Immature natural killer cell (primary cell): ENCODE data around the gene MPPED1. TPM values are rescaled to one million over a fixed set of nuclear protein-coding genes. Genes with fewer than 3 reads are reported as not detected.
A peak's percentile ranks its signal among the peaks of the same experiment; 100 is the strongest.

ENCODE experiments used
- DNase-seq, 3 donors: peaks; one replicate each; pipeline ENCODE4 v3.0.0; 2022; ENCODE audit warnings: mixed read lengths in 1 of 3
- H3K27ac Mint-ChIP-seq, 6 donors: one replicate each; pipeline ENCODE4 v1.8.0; 2020; ENCODE audit warnings: mixed read lengths in 6 of 6, mild to moderate bottlenecking in 5 of 6, inconsistent platforms in 4 of 6, moderate library complexity in 3 of 6
- H3K27me3 Mint-ChIP-seq, 3 donors: one replicate each; pipeline ENCODE4 v1.8.0; 2020 to 2021; ENCODE audit warnings: low read depth in 3 of 3, mild to moderate bottlenecking in 3 of 3, mixed read lengths in 3 of 3, moderate library complexity in 3 of 3, inconsistent platforms in 1 of 3
- H3K36me3 Mint-ChIP-seq, 3 donors: one replicate each; pipeline ENCODE4 v1.8.0; 2020; ENCODE audit warnings: mixed read lengths in 3 of 3, inconsistent platforms in 2 of 3, mild to moderate bottlenecking in 2 of 3
- H3K4me1 Mint-ChIP-seq, 2 donors: one replicate each; pipeline ENCODE4 v1.8.0; 2020; ENCODE audit warnings: inconsistent platforms in 2 of 2, mild to moderate bottlenecking in 2 of 2, mixed read lengths in 2 of 2, moderate library complexity in 1 of 2
- H3K4me3 Mint-ChIP-seq, 5 donors: one replicate each; pipeline ENCODE4 v1.8.0; 2020; ENCODE audit warnings: mild to moderate bottlenecking in 5 of 5, mixed read lengths in 5 of 5, inconsistent platforms in 3 of 5, moderate library complexity in 3 of 5
- H3K9me3 Mint-ChIP-seq, 6 donors: one replicate each; pipeline ENCODE4 v1.8.0; 2020; ENCODE audit warnings: mild to moderate bottlenecking in 6 of 6, mixed read lengths in 6 of 6, inconsistent platforms in 4 of 6, moderate library complexity in 3 of 6
- polyA plus RNA-seq, 3 donors: library from polyadenylated mRNA; unstranded; fragments of 300-500 nt; fragmentation: Illumina TruSeq; gene quantifications; one replicate each; pipeline ENCODE4 v1.2.3, GENCODE V29; 2021

Gene MPPED1, protein sequence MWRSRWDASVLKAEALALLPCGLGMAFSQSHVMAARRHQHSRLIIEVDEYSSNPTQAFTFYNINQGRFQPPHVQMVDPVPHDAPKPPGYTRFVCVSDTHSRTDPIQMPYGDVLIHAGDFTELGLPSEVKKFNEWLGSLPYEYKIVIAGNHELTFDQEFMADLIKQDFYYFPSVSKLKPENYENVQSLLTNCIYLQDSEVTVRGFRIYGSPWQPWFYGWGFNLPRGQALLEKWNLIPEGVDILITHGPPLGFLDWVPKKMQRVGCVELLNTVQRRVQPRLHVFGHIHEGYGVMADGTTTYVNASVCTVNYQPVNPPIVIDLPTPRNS
- polyA plus RNA-seq, result not detected

DNA sequence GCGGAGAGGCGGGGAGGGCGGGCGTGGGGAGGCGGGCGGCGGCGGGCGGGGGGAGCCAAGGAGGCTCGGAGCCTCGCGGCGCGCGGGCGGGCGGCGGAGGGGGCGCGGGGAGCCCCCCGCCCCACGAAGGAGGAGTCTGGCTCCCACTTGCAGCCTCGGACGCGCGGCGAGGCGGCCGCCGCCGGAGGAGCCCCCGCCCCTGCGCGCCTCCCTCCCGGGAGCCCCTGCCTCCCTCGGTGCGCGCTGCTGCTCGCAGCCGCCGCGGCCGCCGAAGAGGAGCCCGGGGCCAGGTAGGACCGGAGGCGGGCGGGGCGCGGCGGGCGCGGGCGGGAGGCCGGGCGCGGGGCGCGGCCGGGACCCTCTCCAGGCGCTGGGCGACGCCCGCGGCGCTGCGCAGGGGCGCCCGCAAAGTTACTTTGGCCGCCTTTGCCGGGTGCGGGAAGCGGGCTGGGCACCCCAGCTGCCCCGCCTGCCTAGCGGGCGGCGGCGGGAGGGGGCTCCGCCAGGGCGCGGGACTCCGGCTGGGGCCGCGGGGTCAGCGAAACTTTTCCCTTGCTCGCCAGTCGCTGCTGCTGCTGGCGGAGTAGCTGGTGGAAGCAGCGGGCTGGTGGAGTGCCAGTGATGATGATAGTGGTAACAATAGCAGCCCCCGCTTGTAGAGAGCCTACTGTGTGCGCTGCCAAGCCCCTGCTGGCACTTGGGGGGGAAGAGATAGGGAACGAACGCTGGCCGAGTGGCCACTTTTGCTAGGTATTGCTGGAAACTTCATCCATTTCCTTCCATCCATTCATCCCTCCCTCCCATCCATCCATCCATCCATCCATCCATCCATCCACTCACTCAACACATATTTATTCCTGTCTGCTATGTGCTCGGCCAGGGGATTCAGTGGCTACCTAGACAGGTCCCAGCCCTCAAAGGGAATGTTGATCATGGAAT is at the start of gene MPPED1:
MPPED1 (plus strand) TSS at position 146 of the 939 bp plus-strand sequence. CDS start 12,972 bp downstream, outside the sequence.
- Mint-ChIP-seq H3K9me3 (no peaks in the 10 kb centered on the region), H3K4me1 (no peaks in the 10 kb centered on the region), H3K4me3 (no peak within 1 kb of the TSS), H3K36me3 (no peaks in the 10 kb centered on the region), H3K27ac (no peak within 1 kb of the TSS), H3K27me3 (peaks cover 13 to 28% (median 22%) of the 10 kb centered on the region in 3 donors)
- no peak for DNase-seq

DNA sequence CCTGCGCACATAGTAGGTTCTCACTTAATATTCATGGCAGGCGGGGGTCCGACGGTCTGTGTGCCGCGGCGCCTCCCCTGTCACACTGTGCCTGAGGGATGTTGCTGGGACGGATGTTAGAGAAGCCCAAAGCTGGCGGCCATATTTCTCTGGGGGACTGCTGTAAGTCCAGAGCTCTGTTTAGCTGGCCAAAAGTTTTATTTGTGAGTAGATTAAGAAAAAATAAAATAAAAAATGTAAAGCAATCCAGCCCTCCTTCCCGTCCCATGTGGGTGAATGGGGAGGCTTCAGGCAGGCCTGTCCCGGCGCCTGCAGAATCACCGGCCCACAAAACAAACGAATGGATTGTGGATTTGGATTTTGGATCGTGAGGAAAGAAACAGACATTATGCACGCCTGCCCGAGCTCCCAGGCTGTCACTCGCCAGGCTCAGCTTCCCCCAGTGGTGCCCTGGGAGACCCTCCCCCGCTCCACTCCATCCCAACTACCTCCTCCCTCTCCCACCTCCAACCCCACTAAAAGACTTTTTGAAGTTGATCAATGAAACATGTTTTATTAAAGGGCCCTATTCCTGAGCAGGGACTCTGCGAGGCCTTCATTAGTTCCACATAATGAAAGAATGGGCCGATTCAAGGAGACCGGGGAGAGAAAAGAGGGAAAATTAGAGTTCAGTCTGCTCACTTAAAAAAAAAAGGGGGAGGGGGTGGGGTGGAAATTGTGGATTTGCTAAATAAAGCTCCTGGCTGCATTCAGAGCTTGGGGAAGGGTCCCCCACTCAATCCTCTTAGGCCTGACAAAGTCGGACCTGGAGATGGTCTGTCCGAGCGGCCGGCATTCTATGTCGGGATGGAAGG is 48.3 kb upstream of the MPPED1 start:
- no peaks in the 10 kb centered on the region for H3K36me3 Mint-ChIP-seq
- peaks cover 3 to 16% (median 9%) of the 10 kb centered on the region in 3 donors for H3K27me3 Mint-ChIP-seq
- no peak overlapping the region for H3K27ac Mint-ChIP-seq
- no peaks in the 10 kb centered on the region for H3K4me1 Mint-ChIP-seq
- H3K9me3 Mint-ChIP-seq, result no peaks in the 10 kb centered on the region
- no peak overlapping the region for H3K4me3 Mint-ChIP-seq
- no peak for DNase-seq

DNA sequence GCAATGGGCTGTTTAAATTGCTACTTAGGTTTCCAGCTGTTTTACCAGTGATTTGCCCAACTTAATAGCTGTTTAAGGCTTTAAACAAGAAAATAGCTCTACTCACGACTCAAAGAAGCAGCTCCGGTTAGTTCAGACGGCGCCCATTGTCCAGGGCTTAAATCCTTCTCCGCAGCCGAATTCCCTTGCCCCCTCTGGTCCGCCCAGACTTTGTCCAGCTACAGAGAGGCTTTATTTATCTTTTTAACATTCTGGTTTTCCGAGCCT is 47.7 kb upstream of the MPPED1 start:
- no peak overlapping the region for H3K27ac Mint-ChIP-seq

DNA sequence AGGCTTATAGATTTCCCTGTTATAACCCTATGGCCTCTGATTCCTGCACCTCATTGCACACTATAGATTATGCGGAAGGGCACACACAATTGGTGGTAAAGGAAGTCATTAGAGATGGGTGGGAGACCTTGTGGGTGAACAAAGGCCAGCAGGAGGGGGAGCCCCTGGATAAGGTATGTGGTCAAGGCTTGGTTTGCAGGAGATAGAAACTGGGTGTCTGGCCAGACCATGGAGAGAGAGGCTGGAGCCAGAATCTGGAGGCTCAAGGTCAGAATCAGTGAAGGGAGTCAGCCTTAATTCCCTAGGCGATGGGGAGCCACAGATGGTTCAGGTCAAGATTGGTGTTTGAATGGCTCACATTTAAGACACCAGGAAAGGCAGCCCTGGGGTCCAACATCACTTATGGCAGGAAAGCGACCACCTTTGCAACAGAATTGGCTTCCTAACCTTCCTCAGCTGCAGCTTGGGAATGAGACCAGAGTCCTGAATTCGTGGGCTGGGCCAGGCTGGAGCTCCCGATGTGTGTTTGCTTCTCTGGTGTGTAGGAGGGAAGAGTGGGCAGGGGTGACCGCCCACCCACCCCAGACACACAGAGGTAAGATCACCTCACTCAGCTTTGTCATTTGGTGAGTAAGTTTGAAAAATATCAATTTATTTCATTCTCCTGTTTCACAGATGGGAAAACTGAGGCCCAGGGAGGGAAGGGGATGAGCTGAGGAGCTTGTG is 45.9 kb upstream of the MPPED1 start:
- Mint-ChIP-seq H3K27ac (no peak overlapping the region), H3K4me3 (no peak overlapping the region), H3K27me3 (peaks cover 4 to 31% (median 13%) of the 10 kb centered on the region in 3 donors), H3K4me1 (no peaks in the 10 kb centered on the region), H3K9me3 (no peaks in the 10 kb centered on the region), H3K36me3 (no peaks in the 10 kb centered on the region)
- DNase-seq, result no peak

More for the DNA sequence above, 47.7 kb upstream of the MPPED1 start:
- no peak for DNase-seq
- H3K4me3 Mint-ChIP-seq, result no peak overlapping the region
- no peaks in the 10 kb centered on the region for H3K36me3 Mint-ChIP-seq
- no peaks in the 10 kb centered on the region for H3K9me3 Mint-ChIP-seq
- peaks cover 3 to 16% (median 6%) of the 10 kb centered on the region in 3 donors for H3K27me3 Mint-ChIP-seq
- no peaks in the 10 kb centered on the region for H3K4me1 Mint-ChIP-seq

DNA sequence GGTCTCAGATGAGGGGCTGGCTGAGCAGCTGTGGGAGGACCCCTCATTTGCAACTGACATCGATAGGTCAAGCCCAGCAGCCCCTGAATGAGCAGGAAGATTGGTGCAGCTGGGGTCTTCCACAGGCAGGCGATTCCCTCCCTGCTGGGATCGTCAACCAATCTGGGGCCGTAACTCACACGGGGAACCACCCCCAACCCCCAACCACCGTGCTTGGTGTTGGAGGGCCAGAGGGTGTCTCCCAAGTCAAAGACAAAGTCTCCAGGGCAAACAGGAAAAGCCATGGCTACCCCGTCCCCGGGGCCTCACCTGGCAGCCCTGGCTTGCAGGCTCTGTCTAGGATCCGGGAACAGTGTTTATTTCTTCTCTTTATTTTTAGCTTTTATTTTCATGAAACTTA is 41.8 kb upstream of the MPPED1 start:
- no peak overlapping the region for H3K4me3 Mint-ChIP-seq
- H3K36me3 Mint-ChIP-seq, result peaks cover 0 to 5% (median 0%) of the 10 kb centered on the region in 3 donors
- no peak overlapping the region for H3K27ac Mint-ChIP-seq
- no peak for DNase-seq
- peaks cover 3 to 10% (median 8%) of the 10 kb centered on the region in 6 donors for H3K9me3 Mint-ChIP-seq
- H3K27me3 Mint-ChIP-seq, result peaks cover 9 to 46% (median 24%) of the 10 kb centered on the region in 3 donors
- no peaks in the 10 kb centered on the region for H3K4me1 Mint-ChIP-seq

DNA sequence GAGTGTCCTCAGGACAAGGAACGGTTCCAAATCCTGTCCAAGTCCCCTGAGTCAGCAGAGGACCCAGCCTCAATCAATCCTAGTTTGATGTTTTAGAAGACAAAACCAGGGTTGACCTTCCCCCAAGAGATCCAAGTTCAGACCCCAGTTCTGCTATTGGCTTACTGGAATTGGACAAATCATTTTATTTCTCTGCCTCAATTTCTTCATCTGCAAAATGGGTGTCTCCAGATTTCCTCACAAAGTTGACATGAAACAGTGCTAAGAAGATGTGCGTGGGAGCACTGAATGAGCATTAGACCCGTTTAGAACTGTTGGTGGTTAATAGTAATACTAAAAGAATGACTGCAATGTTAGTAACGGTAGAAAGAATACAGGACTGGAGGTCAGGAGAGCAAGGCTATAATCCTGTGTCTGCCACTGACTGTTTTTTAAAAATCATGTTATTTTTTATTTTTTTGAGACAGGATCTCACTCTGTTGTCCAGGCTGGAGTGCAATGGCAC is 35.8 kb upstream of the MPPED1 start:
- Mint-ChIP-seq H3K36me3 (peaks cover 0 to 8% (median 4%) of the 10 kb centered on the region in 3 donors), H3K27me3 (peaks cover 49 to 70% (median 61%) of the 10 kb centered on the region in 3 donors), H3K27ac (peak overlapping the region in 4 of 6 donors; percentile 6 to 79 (median 63)), H3K9me3 (peaks cover 3 to 16% (median 11%) of the 10 kb centered on the region in 6 donors), H3K4me1 (peaks cover 26 to 33% of the 10 kb centered on the region in 2 donors), H3K4me3 (no peak overlapping the region)
- DNase-seq, result no peak

DNA sequence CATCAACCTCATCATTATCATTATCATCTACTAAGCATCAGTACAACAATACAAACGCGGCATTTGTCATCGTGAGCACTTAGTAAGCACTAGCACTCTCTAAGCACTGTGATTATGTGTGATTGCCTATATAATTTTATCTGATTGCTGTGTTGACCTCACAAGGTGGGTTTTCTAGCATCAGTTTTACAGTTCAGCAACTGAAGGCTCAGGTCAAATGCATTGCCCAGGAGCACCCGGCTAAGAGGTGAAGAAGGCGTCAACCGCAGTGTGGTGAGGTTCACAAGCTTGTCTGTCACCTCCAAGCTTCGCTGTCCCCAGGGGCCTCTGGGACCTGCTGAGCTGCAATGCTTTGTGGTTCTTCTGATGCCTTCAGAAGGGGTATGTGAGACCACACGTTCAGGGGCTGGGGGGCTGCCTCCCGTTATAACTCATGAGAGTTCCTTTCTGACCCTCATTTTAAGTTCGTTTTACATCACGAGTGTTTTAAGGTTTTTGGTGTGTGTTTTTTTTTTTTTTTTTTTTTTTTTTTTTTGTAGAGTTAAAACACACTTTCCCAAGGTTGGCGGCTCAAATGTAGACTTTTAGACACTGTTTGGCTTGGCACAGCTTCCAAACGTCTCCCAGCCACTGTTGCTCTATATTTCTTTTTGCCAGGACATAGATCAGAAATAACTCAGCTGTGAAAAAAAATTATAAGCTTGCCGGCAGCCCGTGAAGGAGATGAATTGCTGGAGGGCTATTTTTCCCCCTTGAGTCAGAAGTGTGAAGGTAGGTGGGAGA is 34.9 kb upstream of the MPPED1 start:
- Mint-ChIP-seq H3K36me3 (peaks cover 0 to 8% (median 4%) of the 10 kb centered on the region in 3 donors), H3K27me3 (peaks cover 54 to 70% (median 55%) of the 10 kb centered on the region in 3 donors), H3K27ac (peak overlapping the region; percentile 35 to 90 (median 84)), H3K4me3 (peak overlapping the region; percentile 46 to 79 (median 72)), H3K4me1 (peaks cover 30 to 33% of the 10 kb centered on the region in 2 donors), H3K9me3 (peaks cover 3 to 16% (median 11%) of the 10 kb centered on the region in 6 donors)
- peak; percentile 86 to 87 (median 87) for DNase-seq

DNA sequence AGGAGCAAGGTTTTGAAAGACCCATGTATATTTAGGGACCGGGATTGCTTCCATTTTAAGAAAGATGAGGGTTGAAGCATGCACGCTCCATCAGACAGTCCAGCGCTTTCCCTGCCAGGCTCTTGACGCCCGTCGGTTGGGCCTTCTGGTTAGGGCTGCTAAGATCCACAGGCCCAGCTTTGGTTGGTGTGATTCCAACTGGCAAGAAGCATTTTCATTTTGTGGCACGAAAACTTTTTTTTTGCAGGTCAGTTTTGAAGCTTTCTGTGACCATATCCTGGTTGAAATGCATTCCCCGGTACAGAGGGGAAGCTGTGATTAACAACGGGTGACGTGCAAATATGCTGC is 34.3 kb upstream of the MPPED1 start:
- DNase-seq, result peak; percentile 42 to 50 (median 46)
- Mint-ChIP-seq H3K36me3 (peaks cover 0 to 8% (median 4%) of the 10 kb centered on the region in 3 donors), H3K4me3 (peak overlapping the region; percentile 46 to 79 (median 72)), H3K27ac (peak overlapping the region in 5 of 6 donors; percentile 79 to 90 (median 81)), H3K27me3 (peaks cover 54 to 70% (median 57%) of the 10 kb centered on the region in 3 donors), H3K9me3 (peaks cover 3 to 16% (median 11%) of the 10 kb centered on the region in 6 donors), H3K4me1 (peaks cover 30 to 33% of the 10 kb centered on the region in 2 donors)

DNA sequence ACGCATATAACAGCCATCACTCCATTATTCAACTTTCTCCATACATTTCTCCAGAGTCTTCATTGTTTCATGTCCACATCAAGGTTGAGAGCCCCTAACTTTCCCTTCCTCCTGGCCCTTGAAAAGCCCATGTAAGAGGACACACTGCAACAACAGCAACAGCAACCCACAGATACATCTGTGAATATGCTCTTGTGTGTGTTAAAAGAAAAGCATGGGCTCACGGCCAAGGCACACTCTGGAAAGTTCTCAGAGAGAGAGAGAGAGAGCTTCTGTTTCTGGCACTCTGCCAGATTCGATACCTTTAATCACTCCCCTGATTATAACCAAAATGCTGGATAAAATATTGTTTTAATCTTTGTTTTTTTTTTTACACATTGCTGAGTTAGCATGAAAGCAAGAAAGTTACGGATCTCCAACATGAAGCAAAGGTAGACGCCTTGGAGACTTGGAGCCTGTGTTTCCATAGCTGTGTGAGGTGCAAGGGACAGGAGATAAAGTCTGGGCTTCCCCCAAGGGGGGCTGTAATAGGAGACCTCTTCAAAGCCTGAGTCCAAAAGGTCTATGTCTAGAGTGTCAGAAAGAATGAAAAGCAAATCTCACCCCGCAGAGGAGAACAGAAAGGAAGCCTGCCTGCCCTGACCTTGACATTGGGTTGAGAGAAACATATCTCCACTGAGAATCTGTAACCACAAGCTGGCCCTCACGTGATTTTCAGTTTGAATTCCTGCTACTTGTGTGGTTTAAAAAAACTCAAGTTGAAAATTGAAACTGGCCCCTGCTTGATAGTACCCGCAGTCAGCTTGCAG is 33.7 kb upstream of the MPPED1 start:
- peak overlapping the region in 5 of 6 donors; percentile 79 to 90 (median 81) for H3K27ac Mint-ChIP-seq

DNA sequence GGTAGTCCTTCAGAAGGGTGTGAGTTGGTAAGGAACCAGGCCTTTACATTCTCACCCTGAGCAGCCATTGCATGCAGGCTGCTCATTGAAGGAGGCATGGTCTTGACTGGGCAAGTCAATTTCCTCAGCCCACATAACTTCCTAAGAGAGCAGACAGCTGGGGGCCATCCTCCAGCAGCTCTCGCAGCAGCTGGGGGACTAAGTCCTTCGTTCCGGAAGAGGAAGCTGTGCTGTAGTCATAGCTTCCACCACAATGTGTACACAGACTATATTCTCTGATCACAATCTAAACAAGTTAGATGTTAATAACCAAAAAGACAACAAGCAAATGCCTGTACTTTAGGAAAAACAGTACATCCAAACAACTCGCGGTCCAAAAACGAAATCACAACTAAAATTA is 30.1 kb upstream of the MPPED1 start:
- Mint-ChIP-seq H3K9me3 (peaks cover 0 to 2% (median under 1%) of the 10 kb centered on the region in 6 donors), H3K4me1 (peaks cover 23 to 30% of the 10 kb centered on the region in 2 donors), H3K27me3 (peaks cover 48 to 57% (median 49%) of the 10 kb centered on the region in 3 donors), H3K27ac (no peak overlapping the region), H3K4me3 (no peak overlapping the region), H3K36me3 (peaks cover 0 to under 1% (median under 1%) of the 10 kb centered on the region in 3 donors)
- DNase-seq, result peak; percentile 10 to 27 (median 20)

More for the DNA sequence above, 33.7 kb upstream of the MPPED1 start:
- Mint-ChIP-seq H3K9me3 (peaks cover 3 to 16% (median 11%) of the 10 kb centered on the region in 6 donors), H3K36me3 (peaks cover 0 to 8% (median 4%) of the 10 kb centered on the region in 3 donors), H3K4me1 (peaks cover 30 to 33% of the 10 kb centered on the region in 2 donors), H3K27me3 (peaks cover 54 to 73% (median 62%) of the 10 kb centered on the region in 3 donors), H3K4me3 (peak overlapping the region; percentile 46 to 79 (median 72))
- peak; percentile 50 to 63 (median 63) for DNase-seq

DNA sequence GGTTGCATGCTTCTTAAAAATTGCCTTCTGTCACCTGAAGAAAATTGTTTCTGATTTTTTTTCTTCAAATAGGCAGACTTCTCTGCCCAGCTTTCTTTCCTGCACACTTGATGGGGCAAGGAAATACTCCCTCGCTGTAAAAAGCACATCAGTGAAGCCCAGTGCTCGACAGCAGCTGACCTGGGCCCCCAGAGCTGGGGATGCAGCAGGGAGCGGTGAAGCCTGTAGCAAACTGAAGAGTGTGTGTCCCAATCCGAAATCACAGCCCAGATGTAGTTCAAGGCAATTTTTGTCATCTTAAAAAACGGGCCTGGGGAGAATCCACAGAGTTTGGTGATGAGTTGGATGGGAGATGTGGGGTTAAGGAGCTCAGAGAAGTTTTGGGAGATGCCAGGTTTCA is 27.0 kb upstream of the MPPED1 start:
- Mint-ChIP-seq H3K4me1 (peaks cover 0 to 11% of the 10 kb centered on the region in 2 donors), H3K36me3 (no peaks in the 10 kb centered on the region), H3K9me3 (no peaks in the 10 kb centered on the region), H3K27me3 (peaks cover 21 to 33% (median 30%) of the 10 kb centered on the region in 3 donors), H3K27ac (no peak overlapping the region), H3K4me3 (peak overlapping the region in 1 of 5 donors; percentile 22)
- no peak for DNase-seq
